Neuron (in vitro differentiated cells): ENCODE data around the gene PCNT.

ENCODE experiments used
- H2AFZ ChIP-seq: one replicate; pipeline ENCODE4 v1.6.1; 2013; ENCODE audit warnings: low read depth, mild to moderate bottlenecking, inconsistent platforms, low read length, moderate library complexity
- H3K27me3 ChIP-seq: one replicate; pipeline ENCODE4 v1.6.1; 2013; ENCODE audit warnings: low read length; ENCODE audit not compliant: insufficient read depth
- H3K36me3 ChIP-seq: one replicate; pipeline ENCODE4 v1.6.1; 2013; ENCODE audit warnings: low read length; ENCODE audit not compliant: insufficient read depth
- H3K4me1 ChIP-seq: one replicate; pipeline ENCODE4 v1.6.1; 2013; ENCODE audit warnings: low read length; ENCODE audit not compliant: insufficient read depth
- H3K4me3 ChIP-seq: 2 replicates; pipeline ENCODE4 v1.5.1; 2013; ENCODE audit warnings: mild to moderate bottlenecking, low read length, moderate library complexity
- H3K9me3 ChIP-seq: one replicate; pipeline ENCODE4 v1.6.1; 2013; ENCODE audit warnings: low read length

The PCNT gene

DNA sequence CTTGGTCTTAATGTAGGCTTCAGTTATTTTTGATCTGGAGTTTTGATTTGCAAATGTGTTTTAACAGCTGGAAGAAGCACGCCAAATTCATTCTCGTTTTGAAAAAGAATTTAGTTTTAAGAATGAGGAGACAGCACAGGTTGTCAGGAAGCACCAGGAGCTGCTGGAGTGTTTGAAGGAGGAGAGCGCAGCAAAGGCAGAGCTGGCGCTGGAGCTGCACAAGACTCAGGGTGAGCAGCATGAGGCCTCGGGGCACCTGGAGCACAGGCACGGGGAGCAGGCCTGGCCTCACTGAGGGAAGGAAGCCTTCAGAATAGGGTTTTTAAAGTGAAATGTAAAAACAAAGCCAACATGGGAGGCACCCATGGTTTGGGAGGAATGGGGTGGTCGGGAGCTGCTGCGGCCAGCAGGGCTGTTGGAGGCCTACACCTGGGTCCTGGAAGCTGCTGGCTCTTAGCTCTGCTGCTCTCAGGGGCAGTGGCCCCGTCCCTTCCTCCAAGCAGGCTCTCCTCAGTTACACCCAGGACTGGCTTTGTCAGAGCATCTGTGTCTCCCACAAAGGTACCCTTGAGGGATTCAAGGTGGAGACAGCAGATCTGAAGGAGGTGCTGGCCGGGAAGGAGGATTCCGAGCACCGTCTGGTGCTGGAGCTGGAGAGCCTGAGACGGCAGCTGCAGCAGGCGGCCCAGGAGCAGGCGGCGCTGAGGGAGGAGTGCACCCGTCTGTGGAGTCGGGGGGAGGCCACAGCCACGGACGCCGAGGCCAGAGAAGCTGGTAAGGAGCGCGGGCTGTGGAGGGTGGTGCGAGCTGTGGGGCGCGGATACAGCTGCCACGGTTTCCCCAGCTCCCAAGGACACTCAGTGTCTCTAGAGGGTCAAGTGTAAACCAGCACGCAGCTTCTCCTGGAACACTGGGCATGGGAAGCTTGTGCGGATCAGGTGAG is 66.9 kb downstream of the PCNT start:
- Histone ChIP-seq H3K4me3 (no peak overlapping the region), H3K9me3 (no peaks in the 10 kb centered on the region), H3K36me3 (peaks cover 52% of the 10 kb centered on the region), H2AFZ (no peak overlapping the region), H3K27me3 (no peaks in the 10 kb centered on the region), H3K4me1 (no peaks in the 10 kb centered on the region)

DNA sequence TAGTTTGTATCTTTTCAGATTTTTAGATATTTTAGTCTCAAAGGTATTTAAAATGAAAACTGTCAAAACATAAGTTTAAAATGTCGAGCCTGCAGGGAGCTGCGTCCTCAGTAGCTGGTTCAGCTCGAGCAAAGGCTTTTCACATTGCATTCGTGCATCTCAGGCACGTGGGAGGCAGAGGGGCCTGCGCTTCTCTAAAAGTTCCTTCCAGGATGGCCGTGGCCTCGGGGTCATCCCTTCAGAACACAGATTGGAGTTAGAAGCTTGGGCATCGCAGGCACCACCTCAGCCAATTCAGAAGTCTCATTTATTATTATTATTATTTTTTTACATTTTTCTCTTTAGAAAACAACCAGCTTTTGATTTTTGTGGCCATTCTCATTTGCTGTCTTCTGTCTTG is 67.8 kb downstream of the PCNT start:
- Histone ChIP-seq H3K27me3 (no peaks in the 10 kb centered on the region), H3K9me3 (no peaks in the 10 kb centered on the region)

DNA sequence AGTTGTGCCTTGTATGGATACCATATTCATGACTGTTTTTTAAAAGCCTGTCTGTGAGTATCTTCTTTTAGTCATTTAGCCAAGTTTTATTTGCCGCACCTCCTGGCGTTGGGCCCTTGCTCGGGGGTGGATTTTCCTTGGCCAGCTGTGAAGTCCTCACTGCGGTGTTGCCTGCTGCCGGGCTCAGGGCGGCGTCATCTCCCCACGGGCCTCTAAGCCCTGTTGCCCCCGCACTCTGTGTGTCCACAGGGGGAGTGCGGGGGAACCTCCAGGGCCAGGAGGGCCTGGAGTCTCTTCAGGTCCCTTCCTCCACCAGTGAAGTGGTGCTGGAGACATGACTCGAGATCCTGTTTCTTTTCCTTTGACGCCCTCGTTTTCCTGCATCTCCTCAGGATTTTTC is 69.0 kb downstream of the PCNT start:
- H3K27me3 ChIP-seq, result no peaks in the 10 kb centered on the region
- peaks cover 54% of the 10 kb centered on the region for H3K36me3 ChIP-seq

More for the DNA sequence above, 67.8 kb downstream of the PCNT start:
- H2AFZ ChIP-seq, result no peak overlapping the region
- H3K36me3 ChIP-seq, result peaks cover 44% of the 10 kb centered on the region
- no peaks in the 10 kb centered on the region for H3K4me1 ChIP-seq
- H3K4me3 ChIP-seq, result no peak overlapping the region

DNA sequence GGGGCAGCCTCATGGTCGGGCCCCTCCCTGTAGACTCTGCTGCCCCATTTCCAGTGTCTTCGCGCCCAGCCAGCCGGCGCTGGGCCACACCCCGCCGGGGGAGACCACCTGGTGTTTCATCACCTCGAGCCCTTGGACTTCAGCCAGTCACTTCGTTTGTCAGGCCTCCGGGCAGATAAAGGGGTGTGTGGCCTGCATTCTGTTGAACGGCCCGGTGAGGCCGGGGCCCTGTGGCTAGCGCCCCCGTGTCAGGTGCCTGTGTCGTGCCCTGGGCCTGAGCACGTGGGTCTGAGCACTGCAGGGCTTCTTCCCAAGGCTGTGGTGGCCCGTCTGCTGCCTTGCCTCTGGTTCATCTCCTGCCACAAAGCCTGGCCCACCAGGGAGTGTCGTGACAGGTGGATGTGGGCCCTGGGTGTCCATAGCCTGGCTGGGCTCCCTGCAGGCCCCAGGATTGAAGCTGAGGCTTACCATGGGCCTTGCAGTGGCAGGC is 69.5 kb downstream of the PCNT start:
- Histone ChIP-seq H3K9me3 (no peaks in the 10 kb centered on the region), H3K36me3 (peaks cover 56% of the 10 kb centered on the region), H3K4me1 (no peaks in the 10 kb centered on the region), H3K4me3 (no peak overlapping the region), H2AFZ (no peak overlapping the region), H3K27me3 (no peaks in the 10 kb centered on the region)

More for the DNA sequence above, 69.0 kb downstream of the PCNT start:
- Histone ChIP-seq H3K4me3 (no peak overlapping the region), H3K4me1 (no peaks in the 10 kb centered on the region), H2AFZ (no peak overlapping the region), H3K9me3 (no peaks in the 10 kb centered on the region)

DNA sequence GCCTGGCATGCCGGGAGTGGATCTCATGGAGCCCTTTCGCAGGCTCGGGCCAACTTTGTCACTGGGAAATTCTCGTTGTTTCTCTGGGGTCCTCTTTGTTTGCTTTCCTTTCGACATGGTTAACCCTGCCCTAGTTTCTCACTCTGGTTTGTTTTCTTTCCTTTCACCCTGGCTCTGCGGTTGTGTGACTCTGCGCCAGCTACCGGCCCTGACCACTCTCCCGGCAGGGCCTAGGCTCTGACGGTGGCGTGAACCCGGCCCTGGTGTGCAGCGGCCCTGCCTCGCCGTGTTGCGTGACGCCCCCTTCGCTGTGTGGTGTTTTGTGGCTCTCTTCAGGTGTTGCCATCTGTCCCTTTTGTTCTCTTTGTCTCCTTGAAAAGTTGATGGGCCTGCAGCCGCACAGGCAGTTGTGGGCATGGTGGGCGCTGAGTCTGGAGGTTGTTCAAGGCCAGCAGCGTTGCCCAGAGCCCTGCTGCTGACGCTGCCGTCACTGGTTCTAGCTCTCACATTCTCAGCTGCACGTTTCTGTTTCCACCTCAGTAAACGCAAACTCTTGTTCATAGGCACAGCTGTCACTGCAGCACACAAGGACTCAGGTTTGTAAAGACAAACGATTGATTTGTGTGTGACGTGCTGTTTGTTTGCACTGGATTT is 70.1 kb downstream of the PCNT start:
- Histone ChIP-seq H3K36me3 (peaks cover 52% of the 10 kb centered on the region), H3K4me1 (no peaks in the 10 kb centered on the region), H2AFZ (no peak overlapping the region), H3K9me3 (no peaks in the 10 kb centered on the region), H3K27me3 (no peaks in the 10 kb centered on the region), H3K4me3 (no peak overlapping the region)

DNA sequence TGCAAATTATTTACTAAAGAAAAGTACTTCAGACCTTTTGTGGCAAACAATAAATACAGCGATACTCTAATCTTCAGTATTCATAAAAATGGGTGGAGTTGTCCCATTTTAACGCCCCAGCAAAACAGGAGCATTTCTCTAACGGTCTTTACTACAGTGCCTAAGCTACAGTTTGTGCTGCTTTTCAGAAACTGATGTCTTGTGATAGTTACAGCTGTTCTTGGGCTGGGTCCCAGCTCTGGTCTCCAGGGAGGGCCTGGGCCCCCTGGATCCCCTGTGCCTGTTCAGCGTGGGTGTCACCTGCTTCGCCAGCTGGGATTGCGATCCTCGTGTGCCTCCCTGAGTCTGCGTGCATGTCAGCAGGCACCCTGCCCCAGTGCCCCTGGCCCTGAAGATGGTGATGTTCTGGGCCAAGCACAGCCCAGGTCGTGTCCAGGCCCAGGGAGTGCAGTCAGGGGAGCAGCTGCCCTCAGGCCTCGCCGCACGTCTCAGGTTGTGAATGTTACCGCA is 70.7 kb downstream of the PCNT start:
- H3K36me3 ChIP-seq, result peaks cover 48% of the 10 kb centered on the region
- no peaks in the 10 kb centered on the region for H3K27me3 ChIP-seq
- no peak overlapping the region for H2AFZ ChIP-seq
- H3K4me3 ChIP-seq, result no peak overlapping the region
- no peaks in the 10 kb centered on the region for H3K4me1 ChIP-seq
- H3K9me3 ChIP-seq, result no peaks in the 10 kb centered on the region

DNA sequence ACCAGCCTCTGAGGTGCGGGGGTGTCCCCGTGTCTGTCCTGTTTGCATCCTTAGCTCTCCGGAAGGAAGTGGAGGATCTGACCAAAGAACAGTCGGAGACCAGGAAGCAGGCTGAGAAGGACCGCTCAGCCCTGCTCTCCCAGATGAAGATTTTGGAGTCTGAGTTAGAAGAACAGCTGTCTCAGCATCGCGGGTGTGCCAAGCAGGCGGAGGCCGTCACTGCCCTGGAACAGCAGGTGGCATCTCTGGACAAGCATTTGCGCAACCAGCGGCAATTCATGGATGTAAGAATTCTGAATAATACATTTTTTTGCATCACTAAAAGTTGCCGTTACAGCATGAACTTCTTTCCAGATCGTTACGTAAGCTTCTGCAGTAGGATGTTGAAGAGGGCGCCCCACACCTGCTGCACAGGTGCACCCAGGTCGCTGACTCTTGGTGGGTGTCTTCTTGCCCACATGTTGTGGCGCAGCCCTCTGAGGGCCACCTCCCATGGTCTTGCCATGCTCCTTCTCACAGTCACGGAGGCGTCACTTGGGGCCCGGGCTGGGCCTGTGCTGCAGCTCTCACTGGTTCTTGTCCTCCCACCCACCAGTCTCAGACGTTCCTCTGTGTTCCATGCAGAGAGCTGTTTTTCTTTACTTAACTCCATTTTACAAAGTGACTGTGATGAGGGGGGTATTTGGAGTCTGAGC is 73.4 kb downstream of the PCNT start:
- no peak overlapping the region for H3K4me3 ChIP-seq
- peaks cover 54% of the 10 kb centered on the region for H3K36me3 ChIP-seq
- no peak overlapping the region for H2AFZ ChIP-seq
- H3K4me1 ChIP-seq, result no peaks in the 10 kb centered on the region
- H3K9me3 ChIP-seq, result no peaks in the 10 kb centered on the region
- no peaks in the 10 kb centered on the region for H3K27me3 ChIP-seq

DNA sequence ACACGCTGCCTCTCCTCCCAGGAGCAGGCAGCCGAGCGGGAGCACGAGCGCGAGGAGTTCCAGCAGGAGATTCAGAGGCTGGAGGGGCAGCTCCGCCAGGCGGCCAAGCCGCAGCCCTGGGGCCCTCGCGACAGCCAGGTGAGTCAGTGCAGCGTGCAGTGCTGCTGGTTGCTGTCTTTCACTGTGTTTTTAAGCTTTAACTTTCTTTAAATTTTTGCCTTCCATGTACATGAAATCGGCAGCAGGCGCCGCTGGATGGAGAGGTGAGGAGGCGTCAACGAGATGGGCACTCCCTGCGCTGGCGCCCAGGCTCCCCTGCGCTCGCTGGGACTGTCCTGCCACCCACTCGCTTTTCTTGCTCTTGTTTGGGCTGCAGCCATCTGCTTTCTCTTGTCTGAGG is 74.0 kb downstream of the PCNT start:
- no peak overlapping the region for H2AFZ ChIP-seq
- no peaks in the 10 kb centered on the region for H3K4me1 ChIP-seq
- H3K27me3 ChIP-seq, result no peaks in the 10 kb centered on the region
- H3K9me3 ChIP-seq, result no peaks in the 10 kb centered on the region
- H3K4me3 ChIP-seq, result no peak overlapping the region
- H3K36me3 ChIP-seq, result peaks cover 58% of the 10 kb centered on the region

DNA sequence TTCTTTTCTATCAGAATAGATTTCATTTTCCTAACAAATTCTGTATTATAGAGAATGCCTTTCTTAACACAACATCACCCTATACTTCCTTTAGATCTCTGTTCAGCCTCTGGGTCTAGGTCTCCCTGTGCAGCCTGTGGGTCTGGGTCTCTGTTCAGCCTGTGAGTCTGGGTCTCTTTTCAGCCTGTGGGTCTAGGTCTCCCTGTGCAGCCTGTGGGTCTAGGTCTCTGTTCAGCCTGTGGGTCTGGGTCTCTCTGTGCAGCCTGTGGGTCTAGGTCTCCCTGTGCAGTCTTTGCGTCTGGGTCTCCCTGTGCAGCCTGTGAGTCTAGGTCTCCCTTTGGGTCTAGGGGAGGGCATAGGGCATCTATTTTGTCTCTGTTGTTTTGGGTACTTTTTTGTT is 75.2 kb downstream of the PCNT start:
- Histone ChIP-seq H3K4me3 (no peak overlapping the region), H3K9me3 (no peaks in the 10 kb centered on the region), H3K4me1 (no peaks in the 10 kb centered on the region), H3K36me3 (peaks cover 56% of the 10 kb centered on the region), H2AFZ (no peak overlapping the region), H3K27me3 (no peaks in the 10 kb centered on the region)

DNA sequence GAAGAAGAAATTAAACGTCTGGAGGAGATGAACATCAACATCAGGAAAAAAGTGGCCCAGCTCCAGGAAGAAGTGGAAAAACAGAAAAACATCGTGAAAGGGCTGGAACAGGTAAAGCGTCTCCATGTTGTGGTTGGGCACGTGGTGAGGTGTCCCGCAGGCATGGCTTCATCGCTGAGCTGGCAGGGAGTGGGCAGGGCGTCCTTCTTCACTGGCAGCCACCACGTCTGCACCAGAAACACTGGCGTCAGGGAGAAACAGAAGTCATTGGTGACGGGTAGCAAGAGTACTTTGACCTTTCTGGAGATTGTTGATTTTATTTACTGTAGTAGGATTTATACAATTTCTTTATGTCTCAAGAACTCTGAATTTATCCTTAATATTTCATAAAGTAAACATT is 75.7 kb downstream of the PCNT start:
- Histone ChIP-seq H3K36me3 (peaks cover 61% of the 10 kb centered on the region), H2AFZ (no peak overlapping the region), H3K4me3 (no peak overlapping the region), H3K4me1 (no peaks in the 10 kb centered on the region), H3K27me3 (no peaks in the 10 kb centered on the region), H3K9me3 (no peaks in the 10 kb centered on the region)

DNA sequence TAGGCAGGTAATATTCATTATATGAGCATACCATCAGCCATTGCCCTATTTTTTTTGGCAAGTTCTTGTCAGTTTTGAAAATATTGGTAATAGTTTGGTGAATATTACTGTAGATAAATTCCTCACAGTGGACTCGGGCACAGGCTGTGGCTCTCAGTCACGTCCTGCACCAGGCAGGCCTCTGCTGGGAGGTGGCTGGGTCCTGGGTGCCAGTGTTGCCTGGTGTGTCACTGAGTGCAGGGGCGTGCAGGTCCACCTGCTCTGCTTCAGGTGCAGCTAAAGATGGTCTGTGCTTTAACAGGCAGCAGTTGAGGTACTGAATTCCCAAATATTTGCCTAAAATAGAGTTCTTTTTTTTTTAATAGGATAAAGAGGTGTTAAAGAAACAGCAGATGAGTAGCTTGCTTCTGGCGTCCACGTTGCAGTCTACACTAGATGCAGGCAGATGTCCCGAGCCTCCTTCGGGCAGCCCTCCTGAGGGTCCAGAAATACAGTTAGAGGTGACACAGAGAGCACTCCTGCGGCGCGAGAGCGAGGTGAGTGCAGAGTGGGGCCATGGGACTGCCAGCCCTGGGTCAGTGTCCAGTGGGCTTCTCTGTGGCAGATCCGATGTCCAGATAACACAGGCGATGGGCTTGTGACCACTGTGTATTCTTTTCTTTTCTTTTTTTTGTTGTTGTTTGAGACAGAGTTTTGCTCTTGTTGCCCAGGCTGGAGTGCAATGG is 77.4 kb downstream of the PCNT start:
- no peaks in the 10 kb centered on the region for H3K4me1 ChIP-seq
- no peaks in the 10 kb centered on the region for H3K9me3 ChIP-seq
- peaks cover 69% of the 10 kb centered on the region for H3K36me3 ChIP-seq
- no peak overlapping the region for H3K4me3 ChIP-seq
- no peak overlapping the region for H2AFZ ChIP-seq
- H3K27me3 ChIP-seq, result no peaks in the 10 kb centered on the region

DNA sequence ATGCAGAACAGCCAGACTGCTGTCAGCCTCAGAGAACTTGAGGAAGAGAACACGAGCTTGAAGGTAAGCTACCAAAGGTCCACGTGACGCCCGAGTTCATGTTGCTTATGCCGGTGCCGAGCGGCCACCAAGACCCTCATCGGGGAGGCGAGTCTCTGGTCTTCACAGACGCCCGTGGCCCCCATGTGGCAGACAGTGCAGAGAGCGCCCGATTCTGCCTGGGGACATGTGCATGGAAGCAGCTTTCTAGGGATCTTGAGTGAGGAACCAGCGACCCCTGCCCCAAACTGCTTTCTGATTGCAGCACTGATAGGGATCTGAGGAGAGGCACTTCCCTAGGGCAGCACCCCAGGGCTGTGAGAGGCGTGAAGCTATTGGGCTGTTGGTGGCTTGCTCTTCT is 78.5 kb downstream of the PCNT start:
- H3K4me1 ChIP-seq, result no peaks in the 10 kb centered on the region
- H3K4me3 ChIP-seq, result no peak overlapping the region
- H2AFZ ChIP-seq, result no peak overlapping the region
- H3K27me3 ChIP-seq, result no peaks in the 10 kb centered on the region
- H3K36me3 ChIP-seq, result peaks cover 64% of the 10 kb centered on the region
- no peaks in the 10 kb centered on the region for H3K9me3 ChIP-seq
